Smooth muscle cell (in vitro differentiated cells): ENCODE data around the gene HARBI1. TPM values are rescaled to one million over a fixed set of nuclear protein-coding genes. Genes with fewer than 3 reads are reported as not detected.

ENCODE experiments used
- DNase-seq: peaks from one replicate; lab custom pipeline; 2025; ENCODE audit not compliant: unreplicated experiment; lab: John Stamatoyannopoulos, UW
- H2AFZ ChIP-seq: fragments of 200-600 bp; sonication (generic); 2 replicates; pipeline ENCODE4 v1.6.0; 2016; ENCODE audit warnings: antibody characterized with exemption, low read depth, mild to moderate bottlenecking
- H3F3A ChIP-seq: fragments of 200-600 bp; sonication (generic); 2 replicates; pipeline ENCODE4 v1.6.0; 2017; ENCODE audit warnings: antibody characterized with exemption, low read depth
- H3K27ac ChIP-seq: fragments of 200-600 bp; sonication (generic); 2 replicates; pipeline ENCODE4 v1.5.1; 2016; ENCODE audit warnings: low read depth, mild to moderate bottlenecking
- H3K27me3 ChIP-seq: fragments of 200-600 bp; sonication (generic); 2 replicates; pipeline ENCODE4 v1.6.1; 2016; ENCODE audit warnings: low read depth, mild to moderate bottlenecking
- H3K36me3 ChIP-seq: fragments of 200-600 bp; sonication (generic); 2 replicates; pipeline ENCODE4 v1.5.1; 2016; ENCODE audit warnings: low read depth
- H3K4me1 ChIP-seq: fragments of 200-600 bp; sonication (generic); 2 replicates; pipeline ENCODE4 v1.5.1; 2016; ENCODE audit warnings: low read depth
- H3K4me2 ChIP-seq: fragments of 200-600 bp; sonication (generic); 2 replicates; pipeline ENCODE4 v1.6.0; 2016; ENCODE audit warnings: mild to moderate bottlenecking
- H3K4me3 ChIP-seq: fragments of 200-600 bp; sonication (generic); 2 replicates; pipeline ENCODE4 v1.5.1; 2016; ENCODE audit warnings: mild to moderate bottlenecking
- H3K79me2 ChIP-seq: fragments of 200-600 bp; sonication (generic); 2 replicates; pipeline ENCODE4 v1.6.0; 2016; ENCODE audit warnings: low read depth, mild to moderate bottlenecking
- H3K9ac ChIP-seq: fragments of 200-600 bp; sonication (generic); 2 replicates; pipeline ENCODE4 v1.6.0; 2016; ENCODE audit warnings: low read depth
- H3K9me3 ChIP-seq: fragments of 200-600 bp; sonication (generic); replicated peaks from 2 replicates; pipeline ENCODE4 v1.5.1; 2016; ENCODE audit warnings: low read depth
- H4K20me1 ChIP-seq: fragments of 200-600 bp; sonication (generic); 2 replicates; pipeline ENCODE4 v1.6.0; 2016; ENCODE audit warnings: low read depth
- CTCF ChIP-seq: fragments of 200-600 bp; sonication (generic); IDR thresholded peaks from 2 replicates; pipeline ENCODE4 v1.5.1; 2017; ENCODE audit warnings: borderline replicate concordance, mild to moderate bottlenecking, antibody characterized with exemption; ENCODE audit not compliant: insufficient read depth, poor library complexity, severe bottlenecking
- WGBS: methylation state at CpG from one replicate; pipeline ENCODE4 v1.1.7; 2016; ENCODE audit warnings: low lambda C conversion rate; 5-methylcytosine and 5-hydroxymethylcytosine counted together
- polyA plus RNA-seq: library from polyadenylated mRNA; unstranded; fragments of >200 nt; fragmentation: Nextera tagmentation; extraction: Ambion mirVana; gene quantifications from 2 replicates; pipeline ENCODE4 v1.2.1, GENCODE V29; 2016
- total RNA-seq: library from RNA; depleted of rRNA; stranded (reverse); fragments of >200 nt; gene quantifications from 2 replicates; pipeline ENCODE4 v1.2.3, GENCODE V29; 2014

The HARBI1 gene
- total and polyA plus RNA-seq, 2 experiments from 2014 or later: 2.4 to 2.9 TPM

- Histone ChIP-seq H3K9ac (peak overlapping the region; percentile 98), H3K4me1 (peaks cover 16% of the 10 kb centered on the region), H3K4me3 (peak overlapping the region; percentile 86), H3K27me3 (no peaks in the 10 kb centered on the region), H3K9me3 (no peaks in the 10 kb centered on the region), H3K79me2 (peaks cover 40% of the 10 kb centered on the region), H4K20me1 (peaks cover 6% of the 10 kb centered on the region), H3K27ac (peak overlapping the region; percentile 95), H3K4me2 (peak overlapping the region; percentile 90), H3K36me3 (no peaks in the 10 kb centered on the region), H3F3A (no peaks in the 10 kb centered on the region), H2AFZ (peak overlapping the region; percentile 52)
- 8% methylated on average over 14 of the region's 15 CpGs for WGBS
- no peak for DNase-seq
- TF ChIP-seq CTCF: no peak
Observed at GRCh38 chr11:46616551-46617133, 385 bp downstream of the HARBI1 start.

- no peak for DNase-seq
- TF ChIP-seq CTCF: no peak
- no peak overlapping the region for H2AFZ ChIP-seq
- no peaks in the 10 kb centered on the region for H3F3A ChIP-seq
- H3K9me3 ChIP-seq: no peaks in the 10 kb centered on the region
- H3K9ac ChIP-seq: peak overlapping the region; percentile 98
- H3K4me3 ChIP-seq: no peak overlapping the region
- H4K20me1 ChIP-seq: peaks cover 2% of the 10 kb centered on the region
- no peaks in the 10 kb centered on the region for H3K27me3 ChIP-seq
- no peaks in the 10 kb centered on the region for H3K36me3 ChIP-seq
- peak overlapping the region; percentile 95 for H3K27ac ChIP-seq
- peaks cover 31% of the 10 kb centered on the region for H3K79me2 ChIP-seq
- 83% methylated on average over 7 of the region's 7 CpGs for WGBS
- H3K4me2 ChIP-seq: peak overlapping the region; percentile 90
- peaks cover 16% of the 10 kb centered on the region for H3K4me1 ChIP-seq
Observed at GRCh38 chr11:46615756-46616155, 1.3 kb downstream of the HARBI1 start.

- 95% methylated on average over 2 of the region's 2 CpGs for WGBS
- H3F3A ChIP-seq: no peaks in the 10 kb centered on the region
- H3K4me1 ChIP-seq: peaks cover 6% of the 10 kb centered on the region
- no peaks in the 10 kb centered on the region for H4K20me1 ChIP-seq
- H3K9ac ChIP-seq: no peak overlapping the region
- H3K9me3 ChIP-seq: no peaks in the 10 kb centered on the region
- no peaks in the 10 kb centered on the region for H3K79me2 ChIP-seq
- H3K36me3 ChIP-seq: no peaks in the 10 kb centered on the region
- no peak overlapping the region for H3K4me3 ChIP-seq
- H2AFZ ChIP-seq: no peak overlapping the region
- no peak for TF ChIP-seq CTCF
- H3K27ac ChIP-seq: no peak overlapping the region
- H3K4me2 ChIP-seq: no peak overlapping the region
- DNase-seq: no peak
- no peaks in the 10 kb centered on the region for H3K27me3 ChIP-seq
Observed at GRCh38 chr11:46612326-46612725, 4.7 kb downstream of the HARBI1 start.
